Suprapubic skin (tissue), 4 donors: ENCODE measurements around the gene GPD2. TPM values are rescaled to one million over a fixed set of nuclear protein-coding genes. Genes with fewer than 3 reads are reported as not detected.

Source experiments
- DNase-seq, 2 donors: peaks; one replicate each; pipeline ENCODE4 v3.0.0-alpha.2; 2019; ENCODE audit warnings: low spot score in 2 of 2
- H3K27ac ChIP-seq: fragments of 200-600 bp; sonication (generic); one replicate; pipeline ENCODE4 v1.5.1; 2019
- H3K27me3 ChIP-seq: fragments of 200-600 bp; sonication (generic); one replicate; pipeline ENCODE4 v1.5.1; 2019
- H3K36me3 ChIP-seq: fragments of 200-600 bp; sonication (generic); one replicate; pipeline ENCODE4 v1.5.1; 2019
- H3K4me1 ChIP-seq: fragments of 200-600 bp; sonication (generic); one replicate; pipeline ENCODE4 v1.5.1; 2019
- H3K4me3 ChIP-seq: fragments of 200-600 bp; sonication (generic); one replicate; pipeline ENCODE4 v1.5.1; 2019; ENCODE audit warnings: mild to moderate bottlenecking
- H3K9me3 ChIP-seq: fragments of 200-600 bp; sonication (generic); one replicate; pipeline ENCODE4 v1.5.1; 2019
- EP300 ChIP-seq: sonication (generic); formaldehyde crosslinking; IDR thresholded peaks from one replicate; pipeline ENCODE4 v1.6.1; 2017; ENCODE audit warnings: antibody characterized with exemption
- POLR2A ChIP-seq, 2 donors: fragments of 450-650 bp; IDR thresholded peaks; one replicate each; pipeline ENCODE4 v1.6.1; 2017; ENCODE audit warnings: antibody characterized with exemption in 2 of 2, mild to moderate bottlenecking in 2 of 2, moderate library complexity in 2 of 2
- POLR2AphosphoS5 ChIP-seq, 3 donors: sonication (generic); formaldehyde crosslinking; IDR thresholded peaks; one replicate each; pipeline ENCODE4 v1.6.1; 2017; ENCODE audit warnings: antibody characterized with exemption in 3 of 3
- WGBS: methylation state at CpG from one replicate; pipeline ENCODE4 v1.1.5; 2018; 5-methylcytosine and 5-hydroxymethylcytosine counted together
- total RNA-seq, 4 donors: library from RNA; depleted of rRNA; stranded (reverse); fragments of >200 nt; gene quantifications; one replicate each; pipeline ENCODE4 v1.1.0, GENCODE V29; 2016
- TF ChIP-seq, protein P1 (sequence below), 2 donors: fragments of 200-600 bp in 1 of 2; fragments of 450-650 bp in 1 of 2; sonication (generic) in 1 of 2; IDR thresholded peaks; one replicate each; pipeline ENCODE4 v1.5.1; 2016 to 2019; ENCODE audit warnings: antibody characterized with exemption in 2 of 2, mild to moderate bottlenecking in 1 of 2, moderate library complexity in 1 of 2

GPD2 gene
- total RNA-seq, 4 donors from 2014 or later = 34.7 to 77.5 (median 50.3) TPM

GRCh38 chr2:156456616-156457015, 20.4 kb downstream of the GPD2 start:
- TF ChIP-seq POLR2A (IDR thresholded peaks at IDR 0.05) (no peak), EP300 (no peak), POLR2AphosphoS5 (IDR thresholded peaks at IDR 0.05) (no peak)
- TF ChIP-seq, protein P1, sequence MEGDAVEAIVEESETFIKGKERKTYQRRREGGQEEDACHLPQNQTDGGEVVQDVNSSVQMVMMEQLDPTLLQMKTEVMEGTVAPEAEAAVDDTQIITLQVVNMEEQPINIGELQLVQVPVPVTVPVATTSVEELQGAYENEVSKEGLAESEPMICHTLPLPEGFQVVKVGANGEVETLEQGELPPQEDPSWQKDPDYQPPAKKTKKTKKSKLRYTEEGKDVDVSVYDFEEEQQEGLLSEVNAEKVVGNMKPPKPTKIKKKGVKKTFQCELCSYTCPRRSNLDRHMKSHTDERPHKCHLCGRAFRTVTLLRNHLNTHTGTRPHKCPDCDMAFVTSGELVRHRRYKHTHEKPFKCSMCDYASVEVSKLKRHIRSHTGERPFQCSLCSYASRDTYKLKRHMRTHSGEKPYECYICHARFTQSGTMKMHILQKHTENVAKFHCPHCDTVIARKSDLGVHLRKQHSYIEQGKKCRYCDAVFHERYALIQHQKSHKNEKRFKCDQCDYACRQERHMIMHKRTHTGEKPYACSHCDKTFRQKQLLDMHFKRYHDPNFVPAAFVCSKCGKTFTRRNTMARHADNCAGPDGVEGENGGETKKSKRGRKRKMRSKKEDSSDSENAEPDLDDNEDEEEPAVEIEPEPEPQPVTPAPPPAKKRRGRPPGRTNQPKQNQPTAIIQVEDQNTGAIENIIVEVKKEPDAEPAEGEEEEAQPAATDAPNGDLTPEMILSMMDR (IDR thresholded peaks at IDR 0.05) = no peak
- no peak for DNase-seq
- Histone ChIP-seq H3K36me3 (no peaks in the 10 kb centered on the region), H3K27ac (no peak overlapping the region), H3K4me3 (no peak overlapping the region), H3K4me1 (peaks cover 18% of the 10 kb centered on the region), H3K9me3 (no peaks in the 10 kb centered on the region), H3K27me3 (no peaks in the 10 kb centered on the region)
- WGBS = 81% methylated on average over 3 of the region's 3 CpGs

GRCh38 chr2:156457523-156458517, 21.6 kb downstream of the GPD2 start:
- no peaks in the 10 kb centered on the region for H3K9me3 ChIP-seq
- TF ChIP-seq, protein P1 (IDR thresholded peaks at IDR 0.05) = no peak
- TF ChIP-seq EP300 = no peak
- no peak for TF ChIP-seq POLR2AphosphoS5 (IDR thresholded peaks at IDR 0.05)
- TF ChIP-seq POLR2A (IDR thresholded peaks at IDR 0.05) = no peak
- H3K36me3 ChIP-seq = no peaks in the 10 kb centered on the region
- peaks cover 18% of the 10 kb centered on the region for H3K4me1 ChIP-seq
- H3K27me3 ChIP-seq = no peaks in the 10 kb centered on the region
- WGBS = 65% methylated on average over 8 of the region's 8 CpGs
- H3K4me3 ChIP-seq = no peak overlapping the region
- no peak for DNase-seq
- no peak overlapping the region for H3K27ac ChIP-seq

GRCh38 chr2:156459720-156460119, 23.5 kb downstream of the GPD2 start:
- no peaks in the 10 kb centered on the region for H3K36me3 ChIP-seq
- no peak overlapping the region for H3K27ac ChIP-seq
- no peak for DNase-seq
- no peaks in the 10 kb centered on the region for H3K9me3 ChIP-seq
- H3K27me3 ChIP-seq = no peaks in the 10 kb centered on the region
- WGBS = 77% methylated on average over 4 of the region's 4 CpGs
- TF ChIP-seq POLR2A (IDR thresholded peaks at IDR 0.05) (no peak), EP300 (no peak), POLR2AphosphoS5 (IDR thresholded peaks at IDR 0.05) (no peak)
- TF ChIP-seq, protein P1 (IDR thresholded peaks at IDR 0.05) = no peak
- H3K4me3 ChIP-seq = no peak overlapping the region
- H3K4me1 ChIP-seq = peaks cover 25% of the 10 kb centered on the region

DNA sequence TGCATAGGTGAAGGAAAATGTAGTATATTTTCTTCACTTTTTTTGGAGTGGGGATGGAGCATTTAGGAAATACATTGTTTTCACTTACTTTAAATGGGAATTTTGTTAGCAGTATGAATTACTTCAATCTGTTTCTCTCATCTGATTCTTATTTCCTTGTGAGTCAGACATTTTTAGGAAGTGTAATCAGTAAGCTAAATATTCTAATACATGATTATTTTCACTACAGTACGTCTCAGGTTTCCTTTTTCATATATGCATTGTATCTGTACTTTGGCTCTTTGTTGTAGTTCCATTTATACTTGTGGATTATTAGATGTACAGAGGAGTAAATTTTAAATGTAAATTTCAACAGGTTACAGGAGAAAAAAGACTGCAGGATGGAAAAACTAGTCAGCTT, 27.9 kb downstream of the GPD2 start:
- no peaks in the 10 kb centered on the region for H3K27me3 ChIP-seq
- H3K27ac ChIP-seq = no peak overlapping the region
- DNase-seq = no peak
- peaks cover 32% of the 10 kb centered on the region for H3K4me1 ChIP-seq
- TF ChIP-seq, protein P1 (IDR thresholded peaks at IDR 0.05) = no peak
- TF ChIP-seq POLR2A (IDR thresholded peaks at IDR 0.05) (no peak), POLR2AphosphoS5 (IDR thresholded peaks at IDR 0.05) (no peak), EP300 (no peak)
- H3K36me3 ChIP-seq = no peaks in the 10 kb centered on the region
- WGBS = 22% methylated on average over 1 of the region's 1 CpG
- no peaks in the 10 kb centered on the region for H3K9me3 ChIP-seq
- H3K4me3 ChIP-seq = no peak overlapping the region

- Histone ChIP-seq H3K27me3 (no peaks in the 10 kb centered on the region), H3K27ac (no peak overlapping the region), H3K4me1 (peaks cover 32% of the 10 kb centered on the region), H3K9me3 (no peaks in the 10 kb centered on the region), H3K4me3 (no peak overlapping the region), H3K36me3 (no peaks in the 10 kb centered on the region)
- DNase-seq = no peak
- TF ChIP-seq POLR2A (IDR thresholded peaks at IDR 0.05) (no peak), POLR2AphosphoS5 (IDR thresholded peaks at IDR 0.05) (no peak), EP300 (no peak)
- TF ChIP-seq, protein P1 (IDR thresholded peaks at IDR 0.05) = no peak
- 65% methylated on average over 2 of the region's 2 CpGs for WGBS
Measured at GRCh38 chr2:156465573-156465972, 29.4 kb downstream of the GPD2 start.
